ENCODE results near the gene TBCD. TPM values are rescaled to one million over a fixed set of nuclear protein-coding genes. Genes with fewer than 3 reads are reported as not detected.
A peak's percentile ranks its signal among the peaks of the same experiment; 100 is the strongest.
"Not testable (repeated sequence)": the region's sequence is repeated elsewhere in the genome, so short reads cannot be mapped to it uniquely, and the experiment has no call there.

TBCD gene
- total and polyA plus RNA-seq, 12 donors, result 41.3 to 107 (median 52.4) TPM

DNA sequence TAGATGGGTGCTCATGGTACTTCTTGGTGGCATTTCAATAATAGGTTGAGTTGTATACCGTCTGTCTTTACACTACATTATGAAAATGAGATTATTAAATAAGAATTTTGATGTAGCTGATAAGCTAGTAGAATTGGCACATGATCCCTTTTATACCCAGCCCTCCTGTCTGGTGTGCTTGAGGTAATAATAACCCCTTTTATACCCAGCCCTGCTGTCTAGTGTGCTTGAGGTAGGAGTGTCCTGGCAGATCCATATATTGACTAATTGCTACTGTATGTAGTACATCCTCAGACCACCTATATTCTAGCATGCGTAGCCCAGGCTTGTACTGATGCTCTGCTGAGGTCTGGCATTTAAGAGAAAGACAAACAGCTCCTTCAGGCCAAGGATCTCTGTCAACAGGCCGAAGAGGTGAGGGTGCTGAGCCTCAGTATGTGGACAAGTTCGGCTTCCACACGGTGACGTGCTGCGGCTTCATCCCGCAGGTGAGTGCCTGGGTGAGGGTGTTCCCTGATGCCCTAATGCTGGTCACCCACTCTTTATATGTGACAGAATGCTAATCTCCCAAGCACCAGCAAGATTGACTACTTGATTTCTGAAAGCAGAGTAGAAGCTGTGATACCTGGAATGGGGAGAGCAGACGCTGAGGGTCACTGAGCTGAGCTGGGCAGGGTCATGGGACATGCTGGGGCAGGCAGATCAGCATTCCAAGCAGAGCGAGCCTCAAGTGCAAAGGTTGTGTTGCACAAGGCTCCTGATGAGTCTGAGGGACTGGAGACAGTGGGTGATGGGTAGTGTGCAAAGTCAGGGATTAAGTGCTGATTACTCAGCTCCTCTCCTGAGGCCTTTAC lies 10.7 kb upstream of the TBCD start:
- Histone ChIP-seq H3K27me3 (no peaks in the 10 kb centered on the region), H3K36me3 (peaks cover 6 to 68% (median 41%) of the 10 kb centered on the region in 9 donors), H3K4me1 (peaks cover 0 to 27% (median 13%) of the 10 kb centered on the region in 9 donors), H3K27ac (no peak overlapping the region), H3K4me3 (no peak overlapping the region), H3K9me3 (peaks cover 0 to 21% (median 2%) of the 10 kb centered on the region in 11 donors)
- DNase-seq (no peak), ATAC-seq (no peak)
- TF ChIP-seq, protein P1, sequence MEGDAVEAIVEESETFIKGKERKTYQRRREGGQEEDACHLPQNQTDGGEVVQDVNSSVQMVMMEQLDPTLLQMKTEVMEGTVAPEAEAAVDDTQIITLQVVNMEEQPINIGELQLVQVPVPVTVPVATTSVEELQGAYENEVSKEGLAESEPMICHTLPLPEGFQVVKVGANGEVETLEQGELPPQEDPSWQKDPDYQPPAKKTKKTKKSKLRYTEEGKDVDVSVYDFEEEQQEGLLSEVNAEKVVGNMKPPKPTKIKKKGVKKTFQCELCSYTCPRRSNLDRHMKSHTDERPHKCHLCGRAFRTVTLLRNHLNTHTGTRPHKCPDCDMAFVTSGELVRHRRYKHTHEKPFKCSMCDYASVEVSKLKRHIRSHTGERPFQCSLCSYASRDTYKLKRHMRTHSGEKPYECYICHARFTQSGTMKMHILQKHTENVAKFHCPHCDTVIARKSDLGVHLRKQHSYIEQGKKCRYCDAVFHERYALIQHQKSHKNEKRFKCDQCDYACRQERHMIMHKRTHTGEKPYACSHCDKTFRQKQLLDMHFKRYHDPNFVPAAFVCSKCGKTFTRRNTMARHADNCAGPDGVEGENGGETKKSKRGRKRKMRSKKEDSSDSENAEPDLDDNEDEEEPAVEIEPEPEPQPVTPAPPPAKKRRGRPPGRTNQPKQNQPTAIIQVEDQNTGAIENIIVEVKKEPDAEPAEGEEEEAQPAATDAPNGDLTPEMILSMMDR (IDR thresholded peaks at IDR 0.05), result no peak
- 97 to 99% methylated on average over 10 of the region's 10 CpGs for WGBS, 2 donors
- intact Hi-C loops (cut with DNase I), result no loop called here

DNA sequence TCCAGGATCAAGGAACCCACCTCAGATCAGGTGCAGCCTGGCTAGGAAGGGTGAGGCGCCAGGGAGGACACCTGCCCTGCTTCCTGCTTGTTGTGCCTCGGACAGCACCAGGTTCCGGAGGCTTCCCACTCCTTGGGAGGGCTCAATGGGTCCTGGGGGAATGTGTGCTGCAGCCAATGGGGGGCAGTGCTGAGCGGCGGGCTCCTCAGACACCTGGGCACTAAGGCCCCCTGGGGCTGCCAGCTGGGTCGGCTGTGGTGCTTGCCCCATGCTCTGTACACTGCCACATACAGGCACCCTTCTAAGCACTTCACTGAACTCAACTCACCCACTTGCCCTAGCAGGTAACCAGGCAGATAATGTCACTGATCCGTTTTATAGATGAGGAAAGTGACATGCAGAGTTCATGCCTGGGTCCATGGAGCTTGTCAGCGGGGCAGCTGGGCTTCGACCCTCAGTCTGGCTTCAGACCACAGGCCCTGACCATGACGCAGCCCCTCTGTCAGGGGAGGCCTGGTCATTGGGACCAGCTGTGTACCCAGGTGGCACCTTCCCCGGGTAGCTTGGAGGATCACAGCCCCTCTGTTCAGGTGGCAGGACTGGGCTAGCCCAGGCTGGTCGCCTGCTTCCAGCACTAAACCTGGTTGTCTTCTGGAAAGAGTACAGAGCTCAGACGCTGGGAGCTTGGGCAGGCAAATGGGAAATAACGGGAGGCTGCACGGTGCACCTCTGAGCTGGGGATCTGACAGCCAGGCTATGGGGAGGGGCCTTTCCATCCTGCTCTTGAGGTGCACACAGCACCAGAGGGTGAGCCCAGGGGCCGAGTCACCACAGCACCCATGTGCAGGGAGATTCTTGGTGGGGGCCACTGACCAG lies 8.3 kb upstream of the TBCD start:
- intact Hi-C loops (cut with DNase I), result no loop called here
- TF ChIP-seq, protein P1 (IDR thresholded peaks at IDR 0.05), result peak in 3 of 9 donors; percentile 14 to 17 (median 15)
- ATAC-seq (peak in 4 of 8 donors; percentile 7 to 35 (median 24)), DNase-seq (no peak)
- peaks cover 6 to 63% (median 41%) of the 10 kb centered on the region in 9 donors for H3K36me3 ChIP-seq
- peaks cover 0 to 32% (median 4%) of the 10 kb centered on the region in 11 donors for H3K9me3 ChIP-seq
- 91 to 93% methylated on average over 16 of the region's 16 CpGs for WGBS, 2 donors
- H3K4me3 ChIP-seq, result no peak overlapping the region
- H3K27me3 ChIP-seq, result no peaks in the 10 kb centered on the region
- peaks cover 0 to 7% (median 0%) of the 10 kb centered on the region in 9 donors for H3K4me1 ChIP-seq
- no peak overlapping the region for H3K27ac ChIP-seq

DNA sequence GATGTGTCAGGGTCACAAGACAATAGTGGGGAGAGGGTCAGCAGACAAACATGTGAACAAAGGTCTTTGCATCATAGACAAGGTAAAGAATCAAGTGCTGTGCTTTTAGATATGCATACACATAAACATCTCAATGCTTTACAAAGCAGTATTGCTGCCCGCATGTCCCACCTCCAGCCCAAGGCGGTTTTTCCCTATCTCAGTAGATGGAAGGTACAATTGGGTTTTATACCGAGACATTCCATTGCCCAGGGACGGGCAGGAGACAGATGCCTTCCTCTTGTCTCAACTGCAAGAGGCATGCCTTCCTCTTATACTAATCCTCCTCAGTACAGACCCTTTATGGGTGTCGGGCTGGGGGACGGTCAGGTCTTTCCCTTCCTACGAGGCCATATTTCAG lies 7.1 kb upstream of the TBCD start:
- H3K27me3 ChIP-seq; H3K4me1 ChIP-seq; H3K27ac ChIP-seq; DNase-seq; intact Hi-C loops (cut with DNase I); H3K4me3 ChIP-seq; ATAC-seq: not testable (repeated sequence)
- 68 to 71% methylated on average over 7 of the region's 7 CpGs for WGBS, 2 donors
- Histone ChIP-seq H3K36me3 (peaks cover 6 to 59% (median 38%) of the 10 kb centered on the region in 9 donors), H3K9me3 (peaks cover 0 to 32% (median 4%) of the 10 kb centered on the region in 11 donors)

DNA sequence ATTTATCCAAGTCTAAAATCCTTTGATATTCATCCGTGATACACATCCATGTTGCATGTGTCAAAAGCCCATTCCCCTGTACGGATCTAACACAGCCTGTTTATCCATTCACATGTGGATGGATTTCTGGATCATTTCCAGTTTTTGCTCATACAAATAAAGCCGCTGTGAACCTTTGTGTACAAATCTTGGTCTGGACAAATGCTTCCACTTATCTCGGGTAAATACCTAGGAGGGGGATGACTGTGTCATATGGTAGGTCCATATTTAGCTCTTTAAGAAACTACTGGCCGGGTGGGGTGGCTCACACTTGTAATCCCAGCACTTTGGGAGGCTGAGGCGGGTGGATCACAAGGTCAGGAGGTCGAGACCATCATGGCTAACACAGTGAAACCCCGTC lies 6.3 kb upstream of the TBCD start:
- Histone ChIP-seq H3K4me3 (no peak overlapping the region), H3K27ac (no peak overlapping the region), H3K9me3 (peaks cover 0 to 29% (median 4%) of the 10 kb centered on the region in 11 donors), H3K4me1 (no peaks in the 10 kb centered on the region), H3K36me3 (peaks cover 2 to 51% (median 30%) of the 10 kb centered on the region in 9 donors), H3K27me3 (no peaks in the 10 kb centered on the region)
- WGBS, 2 donors, result 75 to 76% methylated on average over 8 of the region's 8 CpGs
- ATAC-seq (no peak), DNase-seq (no peak)
- TF ChIP-seq, protein P1 (IDR thresholded peaks at IDR 0.05), result no peak
- intact Hi-C loops (cut with DNase I), result no loop called here
